ENCODE data around the gene TNFRSF12A.

DNA sequence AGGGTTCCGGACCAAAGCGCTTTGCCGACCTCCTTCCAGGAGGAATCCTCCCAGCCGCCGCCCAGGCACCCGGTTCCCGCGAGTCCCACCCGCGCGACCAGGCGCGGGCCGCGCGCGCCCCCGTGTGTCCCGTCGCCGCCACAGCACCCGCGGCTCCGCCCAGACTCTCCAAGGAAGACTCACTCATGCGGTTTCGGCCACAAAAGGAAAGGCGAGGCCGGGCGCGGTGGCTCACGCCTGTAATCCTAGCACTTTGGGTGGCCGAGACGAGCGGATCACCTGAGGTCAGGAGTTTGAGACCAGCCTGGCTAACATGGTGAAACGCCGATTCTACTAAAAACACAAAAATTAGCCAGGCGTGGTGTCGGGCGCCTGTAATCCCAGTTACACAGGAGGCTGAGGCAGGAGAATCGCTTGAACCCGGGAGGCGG lies 36.4 kb upstream of the TNFRSF12A start:
- TF ChIP-seq POLR2A (IDR thresholded peaks at IDR 0.05; ENCODE audit: low read length) (no peak), GATA1 (IDR thresholded peaks at IDR 0.05; ENCODE audit: low read depth, low read length) (no peak)
